GM12878 (cell line): Measurements from ENCODE around the gene OR1J1. TPM values are rescaled to one million over a fixed set of nuclear protein-coding genes. Genes with fewer than 3 reads are reported as not detected.

Experiments used
- ATAC-seq: fragments of 200-7000 bp; cut with Tn5 transposase; 3 replicates; pipeline ENCODE4 v1.9.1; 2020; ENCODE audit warnings: mild to moderate bottlenecking, moderate library complexity
- BruUV-seq: library from RNA; stranded (reverse); fragments of 400-500 nt; replicated peaks from 2 replicates; lab custom pipeline; 2021; lab: Mats Ljungman, UMichigan
- CTCF ChIA-PET: fragments of 300-600 bp; sonication (Branson Sonifier 250); formaldehyde crosslinking; extraction: SDS; loops from one replicate; lab custom pipeline; 2021; ENCODE audit warnings: inconsistent platforms; lab: Yijun Ruan, JAX
- POLR2A ChIA-PET: fragments of 350-600 bp; formaldehyde crosslinking; extraction: SDS; loops from one replicate; lab custom pipeline; 2021; ENCODE audit warnings: inconsistent platforms; lab: Charles Lee
- RAD21 ChIA-PET: fragments of 300-600 bp; sonication (Branson Sonifier 250); formaldehyde crosslinking; loops from one replicate; lab custom pipeline; 2023; ENCODE audit warnings: antibody characterized with exemption; ENCODE audit not compliant: unreplicated experiment; lab: Charles Lee
- SMC1A ChIA-PET: fragments of 300-600 bp; sonication (Branson Sonifier 250); formaldehyde crosslinking; loops from one replicate; lab custom pipeline; 2023; ENCODE audit not compliant: unreplicated experiment, uncharacterized antibody; lab: Charles Lee
- DNase-seq: peaks from one replicate; pipeline ENCODE4 v3.0.0-alpha.2; 2011; ENCODE audit warnings: low read depth, low spot score
- FAIRE-seq: peaks from 3 replicates; lab custom pipeline; 2011; peaks lifted over from hg19 to GRCh38; lab: Jason Lieb, UNC
- H2AFZ ChIP-seq: 2 replicates; pipeline ENCODE4 v1.6.0; 2011; ENCODE audit warnings: low read depth, low read length, control low read depth; ENCODE audit not compliant: control insufficient read depth
- H3K27ac ChIP-seq: 2 replicates; pipeline ENCODE4 v1.5.1; 2011; ENCODE audit warnings: control low read depth; ENCODE audit not compliant: control insufficient read depth, insufficient read depth
- H3K27me3 ChIP-seq, 2 experiments: replicated peaks in 1 of 2; 2 replicates each; pipeline versions ENCODE4 v1.6.0 to v1.6.1; 2011; ENCODE audit warnings: low read length in 1 of 2; ENCODE audit not compliant: control insufficient read depth in 2 of 2, insufficient read depth in 2 of 2
- H3K36me3 ChIP-seq, 2 experiments: 2 replicates each; pipeline ENCODE4 v1.5.1; 2011; ENCODE audit warnings: low read length in 1 of 2; ENCODE audit not compliant: control insufficient read depth in 2 of 2, insufficient read depth in 2 of 2
- H3K4me1 ChIP-seq: 2 replicates; pipeline ENCODE4 v1.6.1; 2011; ENCODE audit warnings: mild to moderate bottlenecking, low read length, moderate library complexity, mixed read lengths; ENCODE audit not compliant: control insufficient read depth, insufficient read depth
- H3K4me2 ChIP-seq: 2 replicates; pipeline ENCODE4 v1.6.0; 2011; ENCODE audit warnings: control low read depth; ENCODE audit not compliant: control insufficient read depth, insufficient read depth
- H3K4me3 ChIP-seq: fragments of 200-600 bp; sonication (generic); 2 replicates; pipeline ENCODE4 v1.5.1; 2016
- H3K79me2 ChIP-seq: 2 replicates; pipeline ENCODE4 v1.6.0; 2011; ENCODE audit warnings: low read length; ENCODE audit not compliant: control insufficient read depth, insufficient read depth
- H3K9ac ChIP-seq: 2 replicates; pipeline ENCODE4 v1.8.0; 2011; ENCODE audit warnings: low read length, control low read depth, mixed read lengths; ENCODE audit not compliant: control insufficient read depth, insufficient read depth
- H3K9me3 ChIP-seq: replicated peaks from 3 replicates; pipeline ENCODE4 v1.5.1; 2011; ENCODE audit warnings: mild to moderate bottlenecking, low read length; ENCODE audit not compliant: control insufficient read depth, insufficient read depth
- H4K20me1 ChIP-seq: 2 replicates; pipeline ENCODE4 v1.6.0; 2011; ENCODE audit not compliant: control insufficient read depth, insufficient read depth
- ATF7 ChIP-seq: fragments of 450-650 bp; IDR thresholded peaks from 2 replicates; pipeline ENCODE4 v1.6.1; 2016; ENCODE audit warnings: low read depth, mild to moderate bottlenecking
- FOXK2 ChIP-seq: fragments of 450-650 bp; IDR thresholded peaks from 2 replicates; pipeline ENCODE4 v1.6.1; 2017; ENCODE audit warnings: mild to moderate bottlenecking, moderate library complexity
- FOXM1 ChIP-seq: IDR thresholded peaks from 2 replicates; pipeline ENCODE4 v1.6.1; 2012; ENCODE audit warnings: low read depth, mild to moderate bottlenecking, inconsistent platforms, low read length, moderate library complexity
- IRF3 ChIP-seq: fragments of 450-650 bp; IDR thresholded peaks from 2 replicates; pipeline ENCODE4 v1.6.1; 2014; ENCODE audit warnings: mild to moderate bottlenecking
- NBN ChIP-seq: fragments of 450-650 bp; IDR thresholded peaks from 2 replicates; pipeline ENCODE4 v1.6.1; 2016
- NRF1 ChIP-seq: conservative IDR thresholded peaks from 2 replicates; pipeline ENCODE4 v1.6.1; 2011; ENCODE audit warnings: mild to moderate bottlenecking, low read depth, low read length, improper control_type of control experiment
- PAX5 ChIP-seq: IDR thresholded peaks from 2 replicates; pipeline ENCODE4 v1.6.1; 2011; ENCODE audit warnings: low read depth, low read length, borderline replicate concordance
- POLR2A ChIP-seq: IDR thresholded peaks from 2 replicates; pipeline ENCODE4 v1.6.1; 2011; ENCODE audit warnings: low read depth, mild to moderate bottlenecking, low read length
- RELA ChIP-seq: fragments of 450-650 bp; IDR thresholded peaks from 2 replicates; pipeline ENCODE4 v1.8.0; 2014; ENCODE audit warnings: borderline replicate concordance; ENCODE audit not compliant: partially characterized antibody
- RFX5 ChIP-seq: IDR thresholded peaks from 2 replicates; pipeline ENCODE4 v1.6.1; 2011; ENCODE audit warnings: low read depth, low read length, improper control_type of control experiment
- STAT3 ChIP-seq: IDR thresholded peaks from 2 replicates; pipeline ENCODE4 v1.6.1; 2011; ENCODE audit warnings: low read depth, low read length, improper control_type of control experiment
- TARDBP ChIP-seq: IDR thresholded peaks from 2 replicates; pipeline ENCODE4 v1.6.1; 2016; ENCODE audit warnings: borderline replicate concordance
- TCF12 ChIP-seq: IDR thresholded peaks from 2 replicates; pipeline ENCODE4 v1.6.1; 2011; ENCODE audit warnings: low read depth, mild to moderate bottlenecking, low read length
- USF2 ChIP-seq: IDR thresholded peaks from 2 replicates; pipeline ENCODE4 v1.6.1; 2011; ENCODE audit warnings: low read depth, low read length, improper control_type of control experiment, borderline replicate concordance
- YY1 ChIP-seq: IDR thresholded peaks from 2 replicates; pipeline ENCODE4 v1.6.1; 2011; ENCODE audit warnings: low read depth, mild to moderate bottlenecking, low read length
- ZNF384 ChIP-seq: IDR thresholded peaks from 2 replicates; pipeline ENCODE4 v1.6.1; 2012; ENCODE audit warnings: low read depth, mild to moderate bottlenecking, low read length, improper control_type of control experiment, borderline replicate concordance
- WGBS: methylation state at CpG from one replicate; pipeline ENCODE4 v1.1.6; 2016; ENCODE audit warnings: low lambda C conversion rate; ENCODE audit not compliant: insufficient replicate concordance, insufficient coverage; ENCODE audit errors: missing lambda C conversion rate; 5-methylcytosine and 5-hydroxymethylcytosine counted together
- in situ Hi-C: fragments of 300-500 bp; cut with MboI; formaldehyde crosslinking; loops from 9 replicates; pipeline ENCODE4 v1.14.3; 2018; ENCODE audit warnings: mixed read lengths
- intact Hi-C: fragments of 100-400 bp; cut with micrococcal nuclease; formaldehyde crosslinking; loops from one replicate; pipeline ENCODE4 v1.14.2; 2022; ENCODE audit not compliant: unreplicated experiment
- polyA plus RNA-seq, 11 experiments: library from polyadenylated mRNA; depleted of rRNA in 4 of 11; unstranded in 6 of 11; stranded (reverse) in 5 of 11; fragments of >200 nt; fragmentation: Nextera tagmentation in 4 of 11; fragmentation: Illumina TruSeq in 1 of 11; extraction: Ambion mirVana in 4 of 11; extraction: Trizol in 1 of 11; gene quantifications; 1 replicate in 1 of 11; 2 replicates in 10 of 11; pipeline versions ENCODE4 v1.2.1 to v1.2.3, GENCODE V29; 2011 to 2016; ENCODE audit warnings: inconsistent platforms in 2 of 11, missing spikeins in 2 of 11, low read depth in 1 of 11
- total RNA-seq, 4 experiments: library from RNA; depleted of rRNA in 3 of 4; stranded (reverse); fragments of >200 nt in 3 of 4; fragmentation: Illumina TruSeq in 1 of 4; extraction: Trizol in 1 of 4; gene quantifications; 2 replicates each; pipeline versions ENCODE4 v1.2.1 to v1.2.3, GENCODE V29; 2013 to 2021
- TF ChIP-seq, protein P1 (sequence below): IDR thresholded peaks from 2 replicates; pipeline ENCODE4 v1.6.1; 2011; ENCODE audit warnings: mild to moderate bottlenecking, low read depth, low read length, moderate library complexity; ENCODE audit not compliant: insufficient replicate concordance

OR1J1 gene
- total and polyA plus RNA-seq, 10 of the 15 experiments (the other 5 are each of a cell fraction or from before 2014, with no cell fraction given) = 0.07 TPM; not detected in 9

- POLR2A ChIA-PET = no interaction called here
- Histone ChIP-seq H4K20me1 (no peaks in the 10 kb centered on the region), H3K4me1 (no peaks in the 10 kb centered on the region), H3K4me2 (no peak overlapping the region)
- no peak for ATAC-seq
- TF ChIP-seq PAX5 = no peak
- no peak for TF ChIP-seq STAT3
- TF ChIP-seq USF2 = no peak
- TF ChIP-seq, protein P1, sequence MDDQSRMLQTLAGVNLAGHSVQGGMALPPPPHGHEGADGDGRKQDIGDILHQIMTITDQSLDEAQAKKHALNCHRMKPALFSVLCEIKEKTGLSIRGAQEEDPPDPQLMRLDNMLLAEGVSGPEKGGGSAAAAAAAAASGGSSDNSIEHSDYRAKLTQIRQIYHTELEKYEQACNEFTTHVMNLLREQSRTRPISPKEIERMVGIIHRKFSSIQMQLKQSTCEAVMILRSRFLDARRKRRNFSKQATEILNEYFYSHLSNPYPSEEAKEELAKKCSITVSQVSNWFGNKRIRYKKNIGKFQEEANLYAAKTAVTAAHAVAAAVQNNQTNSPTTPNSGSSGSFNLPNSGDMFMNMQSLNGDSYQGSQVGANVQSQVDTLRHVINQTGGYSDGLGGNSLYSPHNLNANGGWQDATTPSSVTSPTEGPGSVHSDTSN = no peak
- TF ChIP-seq ZNF384 = no peak
- no peak for TF ChIP-seq POLR2A
- no peak for TF ChIP-seq YY1
- TF ChIP-seq TCF12 = no peak
- TF ChIP-seq FOXM1 = no peak
- TF ChIP-seq FOXK2 = no peak
- no peak for TF ChIP-seq NBN
- TF ChIP-seq ATF7 = no peak
- TF ChIP-seq RFX5 = no peak
- no peak for TF ChIP-seq IRF3
- no peak for TF ChIP-seq RELA
- TF ChIP-seq NRF1 = no peak
- TF ChIP-seq TARDBP = no peak
- TF ChIP-seq, all 136 proteins: peak for 0
- ChIA-PET SMC1A (no interaction called here), RAD21 (no interaction called here), CTCF (interaction anchor here (0.7 kb wide), 1 partner anchor 10 kb away, joined by 3 read pairs; no protein-coding TSS in a partner anchor)
- intact Hi-C loops (no loop called here), in situ Hi-C loops (no loop called here)
- FAIRE-seq (no peak), DNase-seq (no peak)
- Histone ChIP-seq H3K27me3 (no peaks in the 10 kb centered on the region; a peak in 2 of 4 replicates), H3K9me3 (no peaks in the 10 kb centered on the region), H3K4me3 (no peak overlapping the region), H3K79me2 (no peaks in the 10 kb centered on the region), H2AFZ (no peak overlapping the region), H3K9ac (no peak overlapping the region), H3K27ac (no peak overlapping the region), H3K36me3 (no peaks in the 10 kb centered on the region)
- no TSS peak for BruUV-seq
- WGBS = 89% methylated on average over 2 of the region's 2 CpGs
Observed at GRCh38 chr9:122445155-122445749, 32.5 kb downstream of the OR1J1 start.
